ENCODE measurements around the gene XIRP1.

DNA sequence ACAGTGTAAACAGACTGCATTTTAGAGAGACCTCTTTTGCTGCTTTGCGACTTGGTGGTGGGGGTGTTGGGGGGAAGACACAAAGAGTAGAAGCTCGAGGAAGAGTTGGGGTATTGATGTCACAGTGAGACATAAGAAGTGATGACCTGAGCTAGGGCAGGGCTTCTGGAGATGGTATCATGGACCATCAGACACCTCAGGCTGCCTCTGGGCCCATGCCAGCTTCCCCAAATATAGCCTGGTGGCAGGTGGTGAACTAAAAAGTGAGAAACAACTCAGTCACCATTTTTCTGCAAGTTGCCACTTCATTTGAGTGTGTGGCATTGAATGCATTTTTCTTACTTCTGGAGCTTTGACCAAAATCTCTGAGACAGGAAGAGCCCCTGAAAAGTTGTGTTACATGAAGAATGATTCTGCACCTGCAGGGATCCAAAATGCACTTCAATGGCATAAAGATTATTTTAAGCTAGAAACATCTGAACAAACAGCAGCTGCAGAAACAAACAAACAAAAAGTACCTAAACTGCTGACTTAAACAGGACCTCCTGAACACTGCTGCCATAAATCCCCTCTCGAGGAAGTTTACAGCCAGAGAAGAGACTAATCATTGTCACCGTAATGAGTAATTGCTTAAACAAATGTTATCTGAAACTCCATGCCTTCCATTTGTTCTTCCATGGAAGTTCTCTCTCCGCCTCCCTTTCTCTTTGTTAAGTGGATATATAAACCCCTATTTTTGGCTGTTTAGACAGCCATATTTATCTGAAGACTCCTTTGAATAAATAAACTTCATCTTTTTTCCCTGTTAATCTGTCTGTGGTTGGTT is 15.2 kb upstream of the XIRP1 start:
- no peak for TF ChIP-seq GATA2 (IDR thresholded peaks at IDR 0.05; ENCODE audit: low read depth, low read length)
- TF ChIP-seq GATA3 (IDR thresholded peaks at IDR 0.05; ENCODE audit: low read depth, low read length): no peak
